Measurements from ENCODE around the gene PXDN.

Gene PXDN

DNA sequence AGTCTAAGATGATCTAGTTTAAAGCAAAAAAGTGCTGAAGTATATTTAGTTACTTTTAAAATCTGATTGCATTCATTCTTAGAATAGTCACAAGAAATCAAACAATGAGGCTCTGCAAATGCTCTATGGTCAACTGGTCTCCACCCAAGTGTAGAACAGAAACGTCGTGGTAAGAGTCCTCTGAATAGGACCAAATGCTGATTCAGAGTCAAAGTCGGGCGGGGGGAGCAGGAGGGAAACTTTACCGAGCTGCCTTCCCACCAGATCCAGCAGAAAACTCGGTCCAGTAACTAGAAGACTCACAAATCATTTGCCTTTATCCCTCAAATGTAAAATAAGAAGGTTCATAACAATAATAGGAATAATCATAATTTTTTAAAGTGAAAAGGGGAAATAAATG is 46.2 kb upstream of the PXDN start:
- Histone ChIP-seq H3K27ac (ENCODE audit: insufficient read depth in 1 of 2, low read depth in 1 of 2, low read length in 2 of 2, poor library complexity in 1 of 2, severe bottlenecking in 2 of 2) (no peak overlapping the region), H3K4me3 (ENCODE audit: control insufficient read depth in 1 of 7, extremely low read depth in 1 of 7, insufficient read depth in 4 of 7, low read depth in 2 of 7, low read length in 6 of 7) (no peak overlapping the region), H3K9me3 (ENCODE audit: control extremely low read depth in 1 of 5, control insufficient read depth in 4 of 5, insufficient read depth in 2 of 5, low read depth in 1 of 5, low read length in 4 of 5) (peaks cover 0 to 2% (median 0%) of the 10 kb centered on the region in 5 experiments), H3K36me3 (ENCODE audit: control insufficient read depth in 4 of 4, insufficient read depth in 4 of 4, low read length in 3 of 4) (no peaks in the 10 kb centered on the region), H3K27me3 (replicated peaks in 2 of 5; ENCODE audit: control insufficient read depth in 4 of 5, insufficient read depth in 5 of 5, low read length in 4 of 5) (peaks cover 0 to 4% (median 0%) of the 10 kb centered on the region in 5 experiments), H3K4me1 (ENCODE audit: control extremely low read depth in 1 of 4, control insufficient read depth in 4 of 4, insufficient read depth in 4 of 4, low read length in 3 of 4) (no peaks in the 10 kb centered on the region)
- ChIA-PET CTCF (no interaction called here), POLR2A (no interaction called here)
- DNase-seq: no peak
- WGBS (ENCODE audit: insufficient coverage): 60% methylated on average over 5 of the region's 6 CpGs

DNA sequence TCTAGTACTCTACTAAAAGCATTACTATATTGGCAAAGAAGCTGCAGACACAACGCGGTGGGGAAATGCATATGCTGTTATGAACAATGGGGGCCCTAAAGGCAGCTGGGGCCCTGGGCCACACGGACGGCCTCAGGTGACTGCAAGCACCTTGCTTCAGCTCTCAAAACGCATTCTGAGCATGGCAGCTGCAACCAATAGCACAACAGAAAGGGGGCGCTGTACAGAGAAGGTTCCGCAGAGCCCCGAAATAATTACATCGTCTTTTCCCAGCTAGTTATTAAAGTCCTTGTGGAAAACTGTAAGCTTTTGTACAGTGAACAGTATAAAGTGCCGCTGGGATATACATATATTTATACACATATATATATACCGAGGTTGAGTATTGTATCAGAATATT is 45.3 kb upstream of the PXDN start:
- 83% methylated on average over 6 of the region's 11 CpGs for WGBS (ENCODE audit: insufficient coverage)
- Histone ChIP-seq H3K9me3 (ENCODE audit: control extremely low read depth in 1 of 5, control insufficient read depth in 4 of 5, insufficient read depth in 2 of 5, low read depth in 1 of 5, low read length in 4 of 5) (peaks cover 0 to 2% (median 0%) of the 10 kb centered on the region in 5 experiments), H3K4me3 (ENCODE audit: control insufficient read depth in 1 of 7, extremely low read depth in 1 of 7, insufficient read depth in 4 of 7, low read depth in 2 of 7, low read length in 6 of 7) (no peak overlapping the region), H3K4me1 (ENCODE audit: control extremely low read depth in 1 of 4, control insufficient read depth in 4 of 4, insufficient read depth in 4 of 4, low read length in 3 of 4) (no peaks in the 10 kb centered on the region), H3K27me3 (replicated peaks in 2 of 5; ENCODE audit: control insufficient read depth in 4 of 5, insufficient read depth in 5 of 5, low read length in 4 of 5) (peaks cover 0 to 4% (median 0%) of the 10 kb centered on the region in 5 experiments), H3K27ac (ENCODE audit: insufficient read depth in 1 of 2, low read depth in 1 of 2, low read length in 2 of 2, poor library complexity in 1 of 2, severe bottlenecking in 2 of 2) (no peak overlapping the region), H3K36me3 (ENCODE audit: control insufficient read depth in 4 of 4, insufficient read depth in 4 of 4, low read length in 3 of 4) (no peaks in the 10 kb centered on the region)
- DNase-seq: no peak
- ChIA-PET POLR2A (no interaction called here), CTCF (no interaction called here)

DNA sequence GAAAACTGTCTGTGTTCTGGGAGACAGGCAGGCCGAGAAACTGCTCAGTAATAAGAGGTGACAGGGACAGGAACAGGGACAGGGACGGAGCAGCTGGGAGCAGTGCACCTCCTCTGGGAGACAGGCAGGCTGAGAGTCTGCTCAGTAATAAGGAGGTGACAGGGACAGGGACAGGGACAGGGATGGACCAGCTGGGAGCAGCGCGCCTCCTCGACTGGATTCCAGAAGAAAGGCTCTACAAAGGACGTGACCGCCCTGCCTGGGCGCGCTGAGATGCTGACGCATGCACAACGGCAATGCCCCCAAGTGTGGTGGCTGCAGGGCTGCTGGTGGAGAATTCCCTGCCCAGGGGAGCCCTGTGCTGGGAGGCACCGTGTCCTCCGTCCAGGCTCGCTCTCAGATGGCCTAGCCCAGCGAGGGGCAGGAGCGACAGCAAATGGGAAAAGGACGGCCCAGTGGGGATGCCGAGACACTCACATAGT is 44.2 kb upstream of the PXDN start:
- DNase-seq: no peak
- WGBS (ENCODE audit: insufficient coverage): 97% methylated on average over 16 of the region's 18 CpGs
- CTCF ChIA-PET: interaction anchor here (1.2 kb wide), 1 partner anchor 9 kb away, joined by 4 read pairs; no protein-coding TSS in a partner anchor

DNA sequence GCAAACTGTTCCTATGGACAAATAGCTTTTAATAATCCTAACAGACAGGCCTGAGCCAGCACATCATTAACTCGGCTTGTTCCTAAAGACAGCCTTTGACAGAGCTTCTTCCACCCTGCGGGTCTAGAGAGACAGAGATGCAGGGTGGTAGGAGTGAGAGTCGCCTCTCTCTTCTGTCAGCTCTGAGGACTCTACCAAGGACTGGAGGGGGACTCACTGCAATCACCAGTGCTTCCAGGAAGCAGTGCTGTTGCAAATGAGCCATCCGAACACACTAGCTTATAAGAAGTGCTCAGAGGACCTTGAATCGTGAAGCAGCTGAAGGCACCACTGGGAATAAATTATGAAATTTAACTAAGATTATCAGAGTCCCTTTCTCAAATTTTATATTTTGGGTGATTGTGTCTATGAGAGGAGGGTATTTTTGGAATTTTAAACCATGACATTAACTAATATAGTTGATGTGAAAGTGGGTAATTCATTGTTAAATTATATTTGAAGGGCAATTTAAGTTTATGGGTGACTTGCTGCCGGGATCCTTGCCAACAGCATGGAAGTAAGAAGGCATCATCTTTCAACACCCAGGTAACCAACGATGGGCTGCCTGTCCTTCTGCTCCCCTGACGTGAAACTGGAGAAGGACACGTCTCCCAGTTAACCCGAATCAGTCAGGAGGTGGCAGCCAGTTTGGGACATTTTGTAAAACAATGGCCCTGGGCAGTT is 43.6 kb upstream of the PXDN start:
- no peak overlapping the region for H3K4me3 ChIP-seq (ENCODE audit: control insufficient read depth in 1 of 7, extremely low read depth in 1 of 7, insufficient read depth in 4 of 7, low read depth in 2 of 7, low read length in 6 of 7)
- 94% methylated on average over 7 of the region's 10 CpGs for WGBS (ENCODE audit: insufficient coverage)
- H3K27me3 ChIP-seq (replicated peaks in 2 of 5; ENCODE audit: control insufficient read depth in 4 of 5, insufficient read depth in 5 of 5, low read length in 4 of 5): peaks cover 0 to 12% (median 2%) of the 10 kb centered on the region in 5 experiments
- no peaks in the 10 kb centered on the region for H3K9me3 ChIP-seq (ENCODE audit: control extremely low read depth in 1 of 5, control insufficient read depth in 4 of 5, insufficient read depth in 2 of 5, low read depth in 1 of 5, low read length in 4 of 5)
- H3K36me3 ChIP-seq (ENCODE audit: control insufficient read depth in 4 of 4, insufficient read depth in 4 of 4, low read length in 3 of 4): no peaks in the 10 kb centered on the region
- DNase-seq: no peak
- H3K27ac ChIP-seq (ENCODE audit: insufficient read depth in 1 of 2, low read depth in 1 of 2, low read length in 2 of 2, poor library complexity in 1 of 2, severe bottlenecking in 2 of 2): no peak overlapping the region
- peaks cover 0 to 2% (median 0%) of the 10 kb centered on the region in 4 experiments for H3K4me1 ChIP-seq (ENCODE audit: control extremely low read depth in 1 of 4, control insufficient read depth in 4 of 4, insufficient read depth in 4 of 4, low read length in 3 of 4)
- CTCF ChIA-PET: interaction anchor here (1.2 kb wide), 1 partner anchor 9 kb away, joined by 4 read pairs; no protein-coding TSS in a partner anchor
- POLR2A ChIA-PET: no interaction called here

More for the DNA sequence above, 44.2 kb upstream of the PXDN start:
- H3K4me3 ChIP-seq (ENCODE audit: control insufficient read depth in 1 of 7, extremely low read depth in 1 of 7, insufficient read depth in 4 of 7, low read depth in 2 of 7, low read length in 6 of 7): no peak overlapping the region
- POLR2A ChIA-PET: no interaction called here
- H3K27me3 ChIP-seq (replicated peaks in 2 of 5; ENCODE audit: control insufficient read depth in 4 of 5, insufficient read depth in 5 of 5, low read length in 4 of 5): peaks cover 0 to 12% (median 2%) of the 10 kb centered on the region in 5 experiments
- H3K4me1 ChIP-seq (ENCODE audit: control extremely low read depth in 1 of 4, control insufficient read depth in 4 of 4, insufficient read depth in 4 of 4, low read length in 3 of 4): peaks cover 0 to 2% (median 0%) of the 10 kb centered on the region in 4 experiments
- H3K9me3 ChIP-seq (ENCODE audit: control extremely low read depth in 1 of 5, control insufficient read depth in 4 of 5, insufficient read depth in 2 of 5, low read depth in 1 of 5, low read length in 4 of 5): no peaks in the 10 kb centered on the region
- H3K27ac ChIP-seq (ENCODE audit: insufficient read depth in 1 of 2, low read depth in 1 of 2, low read length in 2 of 2, poor library complexity in 1 of 2, severe bottlenecking in 2 of 2): no peak overlapping the region
- no peaks in the 10 kb centered on the region for H3K36me3 ChIP-seq (ENCODE audit: control insufficient read depth in 4 of 4, insufficient read depth in 4 of 4, low read length in 3 of 4)

DNA sequence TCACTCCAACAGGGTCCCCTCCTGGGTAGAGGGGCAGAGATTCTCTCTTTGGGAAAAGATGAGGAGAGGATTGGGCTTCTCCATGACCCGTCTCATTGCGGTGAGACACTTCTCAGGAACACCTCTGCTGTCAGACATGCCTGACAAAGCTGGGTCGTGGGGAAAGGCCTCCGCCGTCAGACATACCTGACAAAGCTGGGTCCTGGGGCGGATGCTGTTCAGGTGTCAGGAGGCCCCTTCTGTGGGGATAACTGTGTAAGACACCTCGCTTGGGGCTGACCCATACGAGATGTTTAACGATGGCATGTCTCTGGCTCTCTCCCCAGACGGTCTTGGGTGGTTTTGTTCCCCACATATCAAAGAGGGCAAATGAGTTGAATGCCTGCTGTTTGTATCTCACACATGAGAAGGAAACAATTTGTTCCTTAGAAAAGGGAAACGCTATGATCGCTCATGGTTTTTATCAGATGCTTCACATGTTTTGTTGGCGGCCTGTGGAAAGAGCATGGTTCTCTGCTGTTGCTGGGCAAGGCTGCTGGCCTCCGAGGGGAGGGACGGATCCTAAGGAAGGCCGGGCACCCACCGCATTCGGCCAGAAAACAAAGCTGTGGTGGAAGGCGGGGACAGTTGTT is 40.8 kb upstream of the PXDN start:
- ChIA-PET CTCF (interaction anchor here (1.4 kb wide), 1 partner anchor 15 kb away, joined by 4 read pairs; no protein-coding TSS in a partner anchor), POLR2A (no interaction called here)
- H3K36me3 ChIP-seq (ENCODE audit: control insufficient read depth in 4 of 4, insufficient read depth in 4 of 4, low read length in 3 of 4): no peaks in the 10 kb centered on the region
- no peak overlapping the region for H3K27ac ChIP-seq (ENCODE audit: insufficient read depth in 1 of 2, low read depth in 1 of 2, low read length in 2 of 2, poor library complexity in 1 of 2, severe bottlenecking in 2 of 2)
- peaks cover 0 to 21% (median 5%) of the 10 kb centered on the region in 5 experiments for H3K27me3 ChIP-seq (replicated peaks in 2 of 5; ENCODE audit: control insufficient read depth in 4 of 5, insufficient read depth in 5 of 5, low read length in 4 of 5)
- DNase-seq: peak in 1 of 3 donors; percentile 13
- no peak overlapping the region for H3K4me3 ChIP-seq (ENCODE audit: control insufficient read depth in 1 of 7, extremely low read depth in 1 of 7, insufficient read depth in 4 of 7, low read depth in 2 of 7, low read length in 6 of 7)
- peaks cover 0 to 2% (median 0%) of the 10 kb centered on the region in 4 experiments for H3K4me1 ChIP-seq (ENCODE audit: control extremely low read depth in 1 of 4, control insufficient read depth in 4 of 4, insufficient read depth in 4 of 4, low read length in 3 of 4)
- H3K9me3 ChIP-seq (ENCODE audit: control extremely low read depth in 1 of 5, control insufficient read depth in 4 of 5, insufficient read depth in 2 of 5, low read depth in 1 of 5, low read length in 4 of 5): no peaks in the 10 kb centered on the region
- WGBS (ENCODE audit: insufficient coverage): 85% methylated on average over 16 of the region's 19 CpGs

DNA sequence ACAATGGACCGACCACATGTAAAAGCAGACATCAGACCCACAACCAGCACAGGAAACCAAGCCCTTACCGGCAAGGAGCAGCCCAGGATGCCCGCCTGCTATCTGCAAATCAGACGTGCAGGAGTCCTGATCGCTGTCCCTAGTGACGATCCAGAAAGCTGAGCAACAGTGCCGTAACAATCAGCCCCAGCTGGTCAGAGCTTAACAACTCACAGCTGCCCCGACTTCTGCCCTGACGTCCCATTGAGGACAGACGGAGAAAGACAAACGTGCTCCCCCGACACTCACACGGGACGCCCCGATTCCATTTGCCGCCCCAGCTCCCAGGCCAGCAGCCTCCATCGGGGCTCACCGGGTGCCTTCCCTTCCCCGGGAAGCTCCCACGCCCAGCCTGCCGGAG is 39.8 kb upstream of the PXDN start:
- WGBS (ENCODE audit: insufficient coverage): 50% methylated on average over 19 of the region's 21 CpGs
- POLR2A ChIA-PET: no interaction called here
- H3K4me3 ChIP-seq (ENCODE audit: control insufficient read depth in 1 of 7, extremely low read depth in 1 of 7, insufficient read depth in 4 of 7, low read depth in 2 of 7, low read length in 6 of 7): no peak overlapping the region
- peaks cover 0 to 21% (median 5%) of the 10 kb centered on the region in 5 experiments for H3K27me3 ChIP-seq (replicated peaks in 2 of 5; ENCODE audit: control insufficient read depth in 4 of 5, insufficient read depth in 5 of 5, low read length in 4 of 5)
- no peaks in the 10 kb centered on the region for H3K36me3 ChIP-seq (ENCODE audit: control insufficient read depth in 4 of 4, insufficient read depth in 4 of 4, low read length in 3 of 4)
- no peaks in the 10 kb centered on the region for H3K9me3 ChIP-seq (ENCODE audit: control extremely low read depth in 1 of 5, control insufficient read depth in 4 of 5, insufficient read depth in 2 of 5, low read depth in 1 of 5, low read length in 4 of 5)
- H3K4me1 ChIP-seq (ENCODE audit: control extremely low read depth in 1 of 4, control insufficient read depth in 4 of 4, insufficient read depth in 4 of 4, low read length in 3 of 4): peaks cover 0 to 2% (median 0%) of the 10 kb centered on the region in 4 experiments
- DNase-seq: no peak
- CTCF ChIA-PET: interaction anchor here (1.0 to 1.4 kb wide), 4 partner anchors 14 to 195 kb away, joined by 3 to 4 read pairs (median 3); no protein-coding TSS in a partner anchor
- no peak overlapping the region for H3K27ac ChIP-seq (ENCODE audit: insufficient read depth in 1 of 2, low read depth in 1 of 2, low read length in 2 of 2, poor library complexity in 1 of 2, severe bottlenecking in 2 of 2)

DNA sequence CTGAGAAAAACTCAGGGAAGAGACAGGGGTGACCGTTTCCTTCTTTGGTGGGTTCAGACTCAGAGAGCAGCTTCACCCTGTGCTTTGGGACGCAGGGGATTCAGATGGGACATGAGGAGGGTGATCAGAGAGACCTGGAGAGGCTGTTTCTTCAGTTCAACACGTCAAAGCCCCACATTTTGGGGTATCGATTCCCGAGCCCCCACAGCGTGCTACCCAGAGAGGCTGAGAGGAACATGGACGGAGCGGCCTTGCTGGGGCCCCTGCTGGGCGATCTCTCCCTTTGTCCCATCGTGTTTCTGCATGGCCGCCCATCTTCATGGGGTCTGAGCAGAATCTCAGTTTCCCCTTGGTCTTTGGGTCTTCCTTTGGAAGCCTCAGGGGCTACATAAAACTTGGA is 38.2 kb upstream of the PXDN start:
- Histone ChIP-seq H3K4me1 (ENCODE audit: control extremely low read depth in 1 of 4, control insufficient read depth in 4 of 4, insufficient read depth in 4 of 4, low read length in 3 of 4) (peaks cover 0 to 2% (median 0%) of the 10 kb centered on the region in 4 experiments), H3K4me3 (ENCODE audit: control insufficient read depth in 1 of 7, extremely low read depth in 1 of 7, insufficient read depth in 4 of 7, low read depth in 2 of 7, low read length in 6 of 7) (no peak overlapping the region), H3K9me3 (ENCODE audit: control extremely low read depth in 1 of 5, control insufficient read depth in 4 of 5, insufficient read depth in 2 of 5, low read depth in 1 of 5, low read length in 4 of 5) (no peaks in the 10 kb centered on the region), H3K27ac (ENCODE audit: insufficient read depth in 1 of 2, low read depth in 1 of 2, low read length in 2 of 2, poor library complexity in 1 of 2, severe bottlenecking in 2 of 2) (no peak overlapping the region), H3K36me3 (ENCODE audit: control insufficient read depth in 4 of 4, insufficient read depth in 4 of 4, low read length in 3 of 4) (no peaks in the 10 kb centered on the region), H3K27me3 (replicated peaks in 2 of 5; ENCODE audit: control insufficient read depth in 4 of 5, insufficient read depth in 5 of 5, low read length in 4 of 5) (peaks cover 0 to 21% (median 4%) of the 10 kb centered on the region in 5 experiments)
- CTCF ChIA-PET: interaction anchor here (1.1 kb wide), 1 partner anchor 10 kb away, joined by 3 read pairs; no protein-coding TSS in a partner anchor
- DNase-seq: no peak
- POLR2A ChIA-PET: no interaction called here
- 94% methylated on average over 10 of the region's 11 CpGs for WGBS (ENCODE audit: insufficient coverage)

All from common myeloid progenitor, CD34-positive (primary cell).